HG03460 (cell line): ENCODE results near the gene DCAF15.
"Not testable (repeated sequence)": the region's sequence is repeated elsewhere in the genome, so short reads cannot be mapped to it uniquely, and the experiment has no call there.

Experiments used
- ATAC-seq: cut with Tn5 transposase; IDR thresholded peaks from one replicate; pipeline ENCODE4 v1.9.1; 2021; ENCODE audit not compliant: unreplicated experiment

DCAF15 gene

GRCh38 chr19:13973479-13973878 lies 21.2 kb downstream of the DCAF15 start:
- not testable (repeated sequence) for ATAC-seq

GRCh38 chr19:13974073-13974472 lies 21.8 kb downstream of the DCAF15 start:
- no peak for ATAC-seq

DNA sequence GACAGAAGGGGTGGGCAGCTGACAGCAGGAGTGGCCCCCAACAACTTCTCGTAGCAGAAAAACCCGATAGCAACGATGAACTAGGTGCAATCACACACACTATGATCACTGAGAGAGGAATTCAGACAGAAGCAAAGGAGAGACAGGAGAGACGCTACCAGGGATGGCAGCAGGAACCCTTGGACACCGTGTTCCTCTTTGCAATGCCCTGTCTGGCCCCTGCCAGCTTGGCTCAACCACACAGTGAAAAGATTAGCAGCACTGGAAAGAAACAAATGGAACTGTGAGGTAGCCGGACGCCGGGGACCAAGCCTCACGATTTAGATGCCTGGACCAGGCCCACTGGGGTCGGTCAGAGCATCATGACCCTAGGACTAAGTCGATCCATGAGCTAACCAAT lies 23.6 kb downstream of the DCAF15 start:
- ATAC-seq: no peak

GRCh38 chr19:13976446-13976845 lies 24.1 kb downstream of the DCAF15 start:
- no peak for ATAC-seq

DNA sequence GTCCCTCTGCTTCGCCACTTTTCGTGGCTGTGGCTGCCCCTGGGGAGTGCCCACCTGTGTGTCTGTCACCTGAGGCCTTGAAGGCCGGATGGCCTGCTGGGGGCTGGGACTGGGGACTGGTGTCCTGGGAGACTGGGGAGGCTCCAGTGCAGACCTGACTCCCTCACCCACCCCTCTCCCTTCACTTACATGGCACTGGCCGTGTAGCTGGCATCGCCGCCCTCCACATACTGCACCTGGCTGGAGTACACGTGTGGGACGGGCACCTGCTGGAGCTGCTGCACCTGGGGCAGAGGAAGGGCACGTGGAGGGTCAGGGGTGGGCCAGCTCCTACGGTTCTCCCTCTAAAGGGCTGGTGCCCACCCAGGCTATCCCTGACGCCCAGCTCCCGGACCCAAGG lies 25.5 kb downstream of the DCAF15 start:
- no peak for ATAC-seq

GRCh38 chr19:13978351-13979243 lies 26.3 kb downstream of the DCAF15 start:
- no peak for ATAC-seq

DNA sequence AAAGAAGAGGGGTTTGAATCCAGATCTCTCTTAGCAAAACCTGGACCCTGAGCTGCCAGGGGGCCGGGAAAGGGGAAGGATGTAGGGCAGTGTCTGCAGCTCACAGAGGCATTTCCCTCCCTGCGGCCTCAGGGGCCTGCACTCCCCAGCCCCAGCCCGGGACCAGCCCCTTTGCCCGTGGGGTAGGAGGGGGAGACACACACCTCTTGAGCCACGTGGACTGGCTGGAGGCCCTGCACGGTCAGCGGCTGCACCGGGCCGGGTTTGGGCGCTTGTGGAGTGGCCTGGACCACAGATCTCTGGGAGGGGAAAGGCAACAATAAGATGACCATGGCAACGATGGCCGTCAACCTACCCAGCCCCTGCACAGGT lies 26.9 kb downstream of the DCAF15 start:
- ATAC-seq: no peak

DNA sequence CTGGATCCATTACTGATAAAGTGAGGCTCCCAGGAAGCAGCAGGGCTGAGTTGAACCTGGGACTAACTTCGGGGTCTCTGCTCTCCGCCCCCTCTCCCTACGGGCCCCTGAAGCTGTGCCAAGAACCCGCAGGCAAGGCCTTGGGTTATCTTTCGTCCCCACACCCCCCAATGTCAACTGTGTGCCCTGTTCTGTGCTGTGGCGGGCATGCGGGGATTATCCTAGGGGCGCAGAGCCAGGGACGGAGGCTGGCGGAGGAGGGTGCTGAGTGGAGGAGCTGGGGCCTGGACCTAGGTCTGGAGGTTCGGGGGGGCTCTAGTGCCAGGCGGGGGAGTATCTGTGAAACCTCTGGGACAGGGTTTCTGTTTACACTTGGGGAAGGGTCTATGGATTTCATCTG lies 27.4 kb downstream of the DCAF15 start:
- ATAC-seq: no peak

- ATAC-seq: no peak
Measured at GRCh38 chr19:13980340-13980739, 28.0 kb downstream of the DCAF15 start.

DNA sequence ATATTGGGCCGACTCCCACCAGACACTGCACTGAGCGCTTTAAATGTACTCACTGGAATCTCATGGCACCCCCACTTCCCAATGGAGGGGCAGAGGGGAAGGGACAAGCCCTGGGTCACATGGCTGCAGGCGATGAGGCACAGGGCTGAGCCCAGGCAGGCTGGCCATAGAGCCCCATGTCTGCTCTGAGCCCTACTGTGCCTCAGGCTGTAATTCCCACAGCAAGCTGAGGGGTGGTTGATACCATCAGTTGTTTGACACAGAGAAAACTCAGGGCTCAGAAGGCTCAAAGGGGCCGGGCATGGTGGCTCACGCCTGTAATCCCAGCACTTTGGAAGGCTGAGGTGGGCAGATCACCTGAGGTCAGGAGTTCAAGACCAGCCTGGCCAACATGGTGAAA lies 28.7 kb downstream of the DCAF15 start:
- ATAC-seq: no peak

GRCh38 chr19:13981467-13981866 lies 29.2 kb downstream of the DCAF15 start:
- ATAC-seq: no peak

GRCh38 chr19:13981988-13982501 lies 29.7 kb downstream of the DCAF15 start:
- ATAC-seq: no peak

GRCh38 chr19:13982773-13983172 lies 30.5 kb downstream of the DCAF15 start:
- ATAC-seq: no peak

DNA sequence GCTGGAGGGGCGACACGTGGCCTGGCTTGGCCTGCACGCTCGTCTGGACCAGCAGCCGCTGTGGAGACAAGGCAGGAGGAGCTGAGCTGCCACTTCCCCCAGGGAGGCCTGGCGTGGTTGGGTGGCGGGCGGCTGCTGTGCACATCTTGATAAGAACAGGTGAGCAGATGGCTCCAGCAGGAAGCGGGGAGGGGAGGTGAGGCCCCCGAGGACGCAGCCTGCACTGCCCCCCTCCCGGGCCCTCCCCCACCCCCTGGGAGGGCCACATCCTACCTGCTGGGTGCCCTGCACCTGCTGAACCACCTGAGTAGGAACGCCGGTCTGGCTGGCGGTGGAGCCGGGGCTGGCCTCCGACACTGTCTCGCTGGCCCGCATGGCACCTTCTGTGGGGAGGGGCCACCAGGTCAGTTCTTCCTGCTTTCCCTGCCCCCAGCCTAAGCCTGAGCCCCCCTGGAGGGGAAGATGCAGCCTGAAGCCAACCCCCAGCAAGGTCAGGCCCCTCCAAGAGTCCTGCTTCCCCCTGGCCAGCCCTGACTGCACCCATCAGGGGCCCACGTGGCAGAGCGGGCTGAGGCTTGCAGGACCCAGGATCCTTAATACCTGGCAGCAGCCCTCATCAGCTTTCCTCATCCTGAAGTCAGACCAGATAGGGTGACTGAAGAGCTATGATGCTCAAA lies 31.0 kb downstream of the DCAF15 start:
- no peak for ATAC-seq

DNA sequence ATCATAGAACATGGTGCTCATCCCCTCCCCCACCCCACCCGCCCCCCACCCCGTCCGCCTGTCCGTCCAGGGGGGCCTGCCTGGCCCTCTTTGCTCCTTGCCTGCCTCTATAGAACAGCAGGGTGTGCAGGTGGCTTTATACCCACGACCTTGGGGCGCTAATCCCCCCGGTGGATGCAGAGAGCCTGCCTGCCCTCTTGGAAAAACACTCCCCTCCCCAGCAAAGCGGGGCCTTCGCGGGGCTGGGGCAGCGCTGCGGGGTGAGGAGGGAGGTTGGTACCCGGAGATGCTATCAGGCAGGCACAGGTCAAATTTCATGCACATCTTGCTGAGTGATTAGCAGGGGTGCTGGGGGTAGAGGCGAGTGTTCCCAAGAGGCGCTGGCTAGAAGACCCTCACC lies 31.9 kb downstream of the DCAF15 start:
- no peak for ATAC-seq

- ATAC-seq: no peak
Measured at GRCh38 chr19:13984875-13985741, 32.8 kb downstream of the DCAF15 start.

DNA sequence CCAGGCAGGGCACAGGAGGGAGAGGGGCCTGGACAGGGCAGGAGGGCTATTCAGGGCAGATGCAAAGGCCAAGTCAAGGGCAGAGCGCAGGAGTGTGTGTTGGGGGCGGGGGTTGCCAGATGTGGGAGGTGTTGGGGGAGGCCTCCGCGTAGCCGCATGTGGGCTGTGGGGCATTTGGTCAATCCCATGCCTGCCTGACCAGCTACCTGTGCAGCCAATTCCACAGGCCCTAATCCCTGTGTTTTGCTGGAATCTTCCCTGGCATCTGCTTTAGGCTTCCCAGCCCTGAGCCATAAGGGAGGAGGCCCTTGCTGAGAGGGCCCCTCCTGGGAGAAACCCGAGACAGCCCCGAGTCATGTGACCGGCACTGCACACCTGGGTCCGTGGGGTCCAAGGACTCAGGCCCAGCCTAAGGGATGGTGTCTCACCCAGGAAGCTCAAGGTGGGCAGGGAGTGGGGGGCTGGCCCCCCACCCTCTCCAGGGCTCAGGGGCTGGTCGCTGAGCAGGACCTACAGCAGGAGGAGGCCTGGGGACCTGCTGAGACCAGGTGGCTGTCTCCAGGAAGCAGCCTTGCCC lies 33.5 kb downstream of the DCAF15 start:
- ATAC-seq: peak; percentile 19

- peak; percentile 82 for ATAC-seq
Measured at GRCh38 chr19:13986348-13986904, 34.1 kb downstream of the DCAF15 start.

- no peak for ATAC-seq
Measured at GRCh38 chr19:13987101-13987890, 35.0 kb downstream of the DCAF15 start.

DNA sequence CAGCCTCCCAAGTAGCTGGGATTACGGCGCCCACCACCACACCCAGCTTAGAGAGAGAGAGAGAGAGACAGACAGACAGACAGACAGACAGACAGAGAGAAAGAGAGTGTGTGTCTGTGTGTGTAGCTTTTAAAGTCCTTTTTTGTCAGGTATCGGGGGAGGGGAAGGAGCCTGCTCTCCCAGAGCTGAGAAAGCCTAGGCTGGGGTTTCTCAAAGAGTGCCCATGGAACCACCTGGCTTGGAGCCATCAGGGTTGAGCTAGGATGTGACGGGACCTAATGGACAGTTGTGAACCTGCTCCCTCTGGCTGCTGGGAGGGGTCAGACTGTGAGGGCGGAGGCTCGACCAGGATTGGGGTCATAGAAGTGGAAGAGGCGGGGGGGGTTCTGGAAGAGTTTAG lies 37.2 kb downstream of the DCAF15 start:
- no peak for ATAC-seq
